ENCODE results near the gene MAGEA10. TPM values are rescaled to one million over a fixed set of nuclear protein-coding genes. Genes with fewer than 3 reads are reported as not detected.

MAGEA10 gene
- total and polyA plus RNA-seq, 9 of the 15 experiments (the other 6 are each of a cell fraction or from before 2014, with no cell fraction given) = 0.06 to 0.45 (median 0.15) TPM; not detected in 4

- no peak for TF ChIP-seq MGA (IDR thresholded peaks at IDR 0.05)
- TF ChIP-seq PHF8 (IDR thresholded peaks at IDR 0.05; ENCODE audit: borderline replicate concordance, low read length) = no peak
- peak; percentile 22 for TF ChIP-seq ZNF175 (CRISPR knock-in tag; IDR thresholded peaks at IDR 0.05; ENCODE audit: low read depth)
- no peak for TF ChIP-seq ELK3 (CRISPR knock-in tag; IDR thresholded peaks at IDR 0.05)
- TF ChIP-seq ZNF395 (CRISPR knock-in tag; IDR thresholded peaks at IDR 0.05) = peak; percentile 27; the same call in 1 of the 2 replicates
- 0 out of 6 replicates have a peak, but pooled peaks of 1 of the 3 experiments have one; percentile 30 for TF ChIP-seq ZBTB11 (CRISPR knock-in tag; IDR thresholded peaks at IDR 0.05)
Observed at GRCh38 chrX:152177497-152178269, 39.3 kb upstream of the MAGEA10 start (continued).
